ENCODE measurements around the gene LPP.
A peak's percentile ranks its signal among the peaks of the same experiment; 100 is the strongest.

LPP gene

DNA sequence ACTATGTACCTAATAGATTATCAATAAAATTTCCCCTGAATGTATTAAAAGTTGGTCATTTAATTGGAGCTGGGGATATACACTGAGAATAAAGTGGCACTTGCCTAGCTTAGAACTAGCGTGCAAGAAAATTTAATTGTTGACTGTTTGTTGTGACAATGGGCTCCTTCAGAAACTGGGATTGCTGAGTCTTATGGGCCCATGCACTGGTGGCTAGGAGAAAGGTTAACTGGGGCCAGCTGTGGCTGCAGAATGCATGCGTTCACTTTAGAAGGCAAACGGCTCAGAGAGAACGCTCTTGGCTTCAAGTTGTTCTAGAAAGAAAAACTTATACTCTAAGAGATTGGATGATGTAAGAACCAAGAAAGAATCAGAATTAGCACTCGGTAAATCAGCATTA lies 18.7 kb upstream of the LPP start:
- DNase-seq, result no peak

DNA sequence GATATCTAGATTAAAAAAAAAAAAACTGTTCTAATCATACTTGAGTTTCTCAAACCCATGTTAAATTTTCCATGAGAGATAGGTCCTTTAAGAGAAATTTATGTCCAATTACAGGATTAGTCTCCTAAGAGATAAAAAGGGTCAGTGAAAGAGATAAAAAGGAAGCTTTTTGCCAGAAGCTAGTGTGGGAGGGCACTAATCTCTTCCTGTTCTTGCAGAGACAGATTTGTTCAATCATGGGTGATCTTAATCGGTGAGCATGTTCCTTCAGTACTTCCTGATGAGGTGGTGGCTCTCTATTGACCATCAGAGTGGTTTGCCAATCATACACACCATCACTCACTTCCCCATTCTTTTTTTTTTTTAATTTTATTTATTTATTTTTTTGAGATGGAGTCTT lies 16.9 kb upstream of the LPP start:
- no peak for DNase-seq

GRCh38 chr3:188139466-188139865 lies 14.5 kb upstream of the LPP start:
- DNase-seq, result no peak

DNA sequence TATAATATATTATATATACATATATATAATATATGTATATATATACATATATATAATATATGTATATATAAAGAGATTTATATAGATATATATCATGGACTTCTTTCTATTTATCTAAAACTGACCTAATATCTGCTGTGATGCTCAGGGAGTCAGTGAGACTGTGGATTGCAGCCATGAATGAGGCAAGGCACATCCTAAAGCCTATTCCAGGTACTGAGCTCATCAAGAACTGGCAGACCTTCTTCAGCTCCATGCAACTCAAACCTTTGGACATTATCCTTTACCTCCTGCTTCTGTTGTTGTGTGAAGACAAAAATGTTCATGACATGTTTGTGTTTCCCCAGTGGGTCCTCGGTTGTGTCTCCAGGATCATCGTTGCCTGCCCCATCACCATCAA lies 7.7 kb upstream of the LPP start:
- DNase-seq, result no peak

GRCh38 chr3:188147782-188148181 lies 6.2 kb upstream of the LPP start:
- no peak for DNase-seq

DNA sequence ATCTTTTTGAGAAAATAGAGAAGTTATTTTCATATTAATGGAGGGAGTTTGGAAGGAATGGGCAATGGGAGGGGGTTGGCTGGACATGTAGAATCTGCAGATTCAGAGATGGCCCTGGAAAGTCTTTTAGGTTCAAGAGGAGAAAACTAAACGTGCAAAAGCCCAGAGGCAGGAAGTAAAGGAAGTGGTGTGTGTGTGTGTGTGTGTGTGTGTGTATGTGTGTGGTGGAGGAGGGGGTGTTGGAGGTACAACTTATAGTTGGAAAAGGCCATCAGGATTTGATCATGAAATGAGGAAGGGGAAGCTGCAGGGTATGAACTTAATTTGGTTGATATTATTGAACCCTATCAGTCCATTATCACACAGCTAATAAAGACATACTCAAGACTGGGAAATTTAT lies 5.6 kb upstream of the LPP start:
- DNase-seq, result no peak

DNA sequence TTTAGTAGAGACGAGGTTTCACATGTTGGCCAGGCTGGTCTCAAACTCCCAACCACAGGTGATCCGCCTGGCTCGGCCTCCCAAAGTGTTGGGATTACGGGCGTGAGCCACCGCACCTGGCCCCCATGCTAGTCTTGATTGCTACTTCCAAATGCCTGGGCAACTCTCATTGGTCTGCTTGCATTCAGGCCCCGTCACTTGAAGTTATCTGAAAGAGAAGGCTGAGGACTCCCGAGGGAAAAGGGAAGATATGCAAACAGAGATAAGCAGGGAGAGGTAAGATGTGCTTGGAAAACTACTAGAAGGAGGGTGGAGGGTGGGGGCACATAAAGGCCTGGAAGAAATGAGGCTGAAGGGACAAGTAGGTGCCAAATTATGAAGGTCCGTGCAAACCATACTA lies 4.4 kb upstream of the LPP start:
- DNase-seq, result no peak

- no peak for DNase-seq
Observed at GRCh38 chr3:188150982-188151381, 3.0 kb upstream of the LPP start.

DNA sequence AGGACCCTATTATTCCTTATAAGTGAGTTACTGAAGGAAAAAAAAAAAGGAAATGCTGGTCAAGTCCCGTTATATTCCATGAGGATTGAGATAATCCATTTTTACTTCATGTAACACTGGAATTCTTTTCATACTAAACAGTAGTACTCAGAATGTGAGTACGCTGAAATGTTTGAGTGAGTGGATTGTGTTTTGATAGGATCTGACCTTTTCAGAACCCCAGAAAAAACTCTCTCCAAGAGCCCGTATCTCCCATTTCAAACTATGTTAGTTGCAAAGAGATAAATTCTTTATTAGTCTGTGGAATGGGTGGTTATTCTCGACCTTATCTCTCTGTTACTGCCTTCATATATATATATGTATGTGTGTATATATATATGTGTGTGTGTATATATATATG lies 2.5 kb upstream of the LPP start:
- no peak for DNase-seq

- DNase-seq, result peak in 1 of 2 experiments; percentile 15
Observed at GRCh38 chr3:188152660-188153436, 1.1 kb upstream of the LPP start.

GRCh38 chr3:188153437-188154013 lies 432 bp upstream of the LPP start:
- peak; percentile 70 to 84 for DNase-seq

GRCh38 chr3:188154809-188155574 lies 1.0 kb downstream of the LPP start:
- no peak for DNase-seq

DNA sequence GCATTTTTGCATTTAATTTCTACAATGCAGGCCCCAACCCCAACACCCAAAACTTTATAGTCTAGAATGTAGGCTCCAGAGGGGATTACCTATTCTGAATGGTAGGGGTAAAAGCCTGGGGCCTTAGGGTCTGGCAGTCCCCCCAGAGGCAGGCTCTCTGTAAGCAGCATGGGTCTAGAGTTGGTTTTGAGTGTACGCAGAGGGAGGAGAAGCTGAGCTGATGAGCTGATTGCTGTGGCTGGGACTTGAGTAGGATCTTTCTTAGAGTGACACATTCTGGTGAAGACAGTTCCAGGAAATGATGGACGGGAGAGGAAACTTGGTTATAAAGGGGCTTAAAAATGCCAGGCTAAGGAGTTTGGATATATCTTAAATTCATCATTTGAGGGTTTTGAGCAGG lies 2.1 kb downstream of the LPP start:
- no peak for DNase-seq

DNA sequence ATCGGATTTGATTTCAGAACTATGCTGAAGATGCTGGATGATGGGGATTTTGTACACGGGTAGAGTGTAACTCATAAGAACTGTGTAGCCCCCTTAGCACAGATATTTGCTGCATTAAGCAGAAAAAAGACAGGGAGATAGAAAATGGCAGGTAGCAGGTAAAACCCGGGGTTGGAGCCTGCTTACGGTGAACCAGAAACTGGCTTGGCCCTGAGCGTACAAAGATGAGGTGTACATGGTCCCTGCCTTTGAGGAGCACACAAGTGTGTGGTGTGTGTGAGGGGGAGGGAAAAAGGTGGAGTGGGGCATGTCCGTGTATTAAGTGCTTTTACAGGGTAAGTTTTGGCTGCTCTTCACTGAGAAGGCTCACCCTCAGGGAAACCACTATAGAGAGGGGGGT lies 3.5 kb downstream of the LPP start:
- DNase-seq, result no peak

- DNase-seq, result no peak
Observed at GRCh38 chr3:188157971-188158370, 4.0 kb downstream of the LPP start.

DNA sequence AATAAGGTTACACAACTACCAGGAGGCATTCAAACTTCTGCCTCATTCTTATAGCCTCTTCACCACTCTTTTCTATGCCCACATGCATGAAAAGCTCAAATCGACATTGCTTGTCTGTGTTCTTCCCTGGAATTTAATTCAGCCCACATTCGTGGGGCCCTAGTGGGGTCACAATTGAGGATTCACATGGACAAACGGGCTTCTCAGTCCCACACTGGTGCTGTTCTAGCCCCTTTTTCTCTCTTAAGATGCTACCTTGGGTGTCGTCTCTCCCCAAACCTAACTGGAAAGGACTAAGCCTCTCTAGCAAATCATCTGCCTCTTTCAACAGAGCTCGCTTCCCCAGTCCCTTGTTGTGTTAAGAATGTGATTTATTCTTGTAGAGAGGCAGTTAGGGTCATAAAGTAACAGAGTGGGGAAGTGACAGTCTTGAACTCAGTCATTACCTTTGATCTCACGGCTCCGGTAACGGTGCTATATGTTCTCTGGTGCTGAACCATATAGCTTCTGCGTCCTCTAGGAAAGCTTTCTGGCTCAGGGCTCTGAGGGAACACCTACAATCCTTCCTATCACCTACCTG lies 4.9 kb downstream of the LPP start:
- no peak for DNase-seq

GRCh38 chr3:188160751-188161150 lies 6.8 kb downstream of the LPP start:
- DNase-seq, result no peak

GRCh38 chr3:188164248-188164687 lies 10.3 kb downstream of the LPP start:
- no peak for DNase-seq

DNA sequence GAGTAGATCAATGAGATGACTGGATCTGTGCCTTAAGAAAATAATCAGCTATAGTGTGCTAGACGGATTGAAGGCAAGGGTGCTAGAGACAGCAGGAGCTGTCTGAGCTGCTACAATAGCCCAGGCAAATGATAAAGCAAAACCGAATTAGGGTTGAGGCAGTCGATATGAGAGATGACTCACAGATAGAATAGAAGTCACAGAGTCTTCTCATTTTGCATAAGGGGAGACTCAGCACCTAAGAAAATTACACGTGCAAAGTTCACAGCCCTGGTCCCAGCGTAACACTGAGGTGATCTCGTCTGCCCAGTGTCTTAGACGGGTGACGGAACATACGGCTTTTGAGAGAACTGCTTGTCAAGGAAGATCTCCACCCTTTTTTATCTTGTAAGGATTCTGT lies 11.6 kb downstream of the LPP start:
- DNase-seq, result no peak

DNA sequence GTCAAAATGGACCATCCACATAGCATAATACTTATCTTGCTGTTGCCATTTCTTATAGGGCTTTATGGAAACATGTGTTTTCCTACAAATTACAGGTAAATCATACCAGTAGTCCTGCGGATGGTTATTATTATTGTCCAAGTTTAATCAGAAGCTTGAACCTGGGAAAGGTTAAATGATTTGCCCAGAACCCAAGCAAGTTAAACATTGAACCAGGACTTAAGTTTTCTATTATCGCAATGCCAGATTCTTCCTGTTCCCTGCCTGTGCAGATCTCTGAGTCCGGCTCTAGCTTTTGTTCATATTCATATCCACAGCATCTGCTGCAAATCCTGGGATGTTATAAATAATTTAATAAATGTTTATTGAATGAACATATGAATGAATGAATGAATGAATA lies 12.5 kb downstream of the LPP start:
- no peak for DNase-seq

DNA sequence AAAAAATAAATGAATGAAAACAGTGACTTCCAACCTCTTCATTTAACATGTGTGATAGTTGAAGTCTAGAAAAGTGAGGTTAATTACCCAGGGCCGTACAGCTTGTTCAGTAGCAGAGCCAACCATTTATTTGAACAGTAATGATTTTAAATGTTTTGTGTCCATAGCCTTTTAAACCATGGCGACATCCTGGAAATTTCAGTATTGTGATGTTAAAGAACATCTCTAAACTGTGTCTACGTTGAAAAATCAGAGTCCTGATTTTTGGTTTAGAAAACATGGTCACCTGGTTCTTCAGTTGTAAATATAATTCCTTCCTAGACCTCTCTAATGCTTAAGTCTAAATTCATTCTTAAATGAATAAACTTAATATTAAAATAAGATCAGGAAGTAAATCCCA lies 14.2 kb downstream of the LPP start:
- no peak for DNase-seq

GRCh38 chr3:188168648-188169047 lies 14.7 kb downstream of the LPP start:
- DNase-seq, result no peak

DNA sequence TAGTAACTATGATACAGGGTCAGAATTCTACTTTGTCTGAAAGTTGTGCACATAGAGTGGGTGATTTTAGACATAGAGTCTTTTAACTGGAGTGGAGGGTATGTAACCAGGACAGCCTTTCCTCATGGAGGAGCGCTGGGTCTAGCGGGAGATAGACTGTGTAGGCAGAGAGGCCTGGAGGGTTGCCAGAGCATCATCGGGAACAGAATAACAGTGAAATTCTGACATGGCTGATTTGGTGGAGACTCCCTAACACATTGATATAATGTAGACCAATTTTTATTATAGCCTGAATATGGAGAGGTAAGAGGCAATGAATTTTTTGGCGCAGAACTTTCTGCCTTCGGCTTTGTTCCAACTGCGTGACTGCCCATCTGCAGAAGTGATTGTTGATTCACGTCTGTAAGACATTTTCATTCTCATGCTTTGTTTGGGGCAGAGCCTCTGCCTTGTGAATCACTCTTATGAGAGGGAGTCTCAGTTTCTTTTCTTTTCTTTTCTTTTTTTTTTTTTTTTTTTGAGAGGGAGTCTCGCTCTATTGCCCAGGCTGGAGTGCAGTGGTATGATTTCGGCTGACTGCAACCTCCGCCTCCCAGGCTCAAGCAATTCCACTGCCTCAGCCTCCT lies 16.0 kb downstream of the LPP start:
- DNase-seq, result no peak
